ENCODE data around the gene TBX10.

GRCh38 chr11:67627441-67627811 lies 12.1 kb downstream of the TBX10 start:
- TF ChIP-seq CTCF (optimal IDR thresholded peaks at IDR 0.05 in 1 of 3, IDR thresholded peaks at IDR 0.05 in 1 of 3, conservative IDR thresholded peaks at IDR 0.05 in 1 of 3; ENCODE audit: extremely low read depth in 1 of 3, insufficient read depth in 2 of 3, low read length in 3 of 3) (no peak), EZH2 (IDR thresholded peaks at IDR 0.05; ENCODE audit: low read length) (no peak)

All from keratinocyte (primary cell).